AG09319 (cell line): ENCODE measurements around the gene VGF.
"Not testable (repeated sequence)": the region's sequence is repeated elsewhere in the genome, so short reads cannot be mapped to it uniquely, and the experiment has no call there.

Source experiments
- DNase-seq: peaks from one replicate; pipeline ENCODE4 v3.0.0-alpha.2; 2010; ENCODE audit warnings: low read depth; ENCODE audit errors: extremely low read depth
- CTCF ChIP-seq: IDR thresholded peaks from 2 replicates; pipeline ENCODE4 v1.5.1; 2011; ENCODE audit warnings: low read depth, mild to moderate bottlenecking, inconsistent platforms, low read length, moderate library complexity

Gene VGF

GRCh38 chr7:101138213-101138870 is 27.0 kb downstream of the VGF start:
- DNase-seq: peak; percentile 90
- TF ChIP-seq CTCF: peak; percentile 70

DNA sequence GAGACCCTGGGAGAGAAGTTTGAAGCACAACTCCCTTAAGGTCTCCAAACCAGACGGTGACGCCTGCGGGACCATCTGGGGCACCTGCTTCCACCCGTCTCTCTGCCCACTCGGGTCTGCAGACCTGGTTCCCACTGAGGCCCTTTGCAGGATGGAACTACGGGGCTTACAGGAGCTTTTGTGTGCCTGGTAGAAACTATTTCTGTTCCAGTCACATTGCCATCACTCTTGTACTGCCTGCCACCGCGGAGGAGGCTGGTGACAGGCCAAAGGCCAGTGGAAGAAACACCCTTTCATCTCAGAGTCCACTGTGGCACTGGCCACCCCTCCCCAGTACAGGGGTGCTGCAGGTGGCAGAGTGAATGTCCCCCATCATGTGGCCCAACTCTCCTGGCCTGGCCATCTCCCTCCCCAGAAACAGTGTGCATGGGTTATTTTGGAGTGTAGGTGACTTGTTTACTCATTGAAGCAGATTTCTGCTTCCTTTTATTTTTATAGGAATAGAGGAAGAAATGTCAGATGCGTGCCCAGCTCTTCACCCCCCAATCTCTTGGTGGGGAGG is 27.6 kb downstream of the VGF start:
- no peak for DNase-seq
- TF ChIP-seq CTCF: no peak

DNA sequence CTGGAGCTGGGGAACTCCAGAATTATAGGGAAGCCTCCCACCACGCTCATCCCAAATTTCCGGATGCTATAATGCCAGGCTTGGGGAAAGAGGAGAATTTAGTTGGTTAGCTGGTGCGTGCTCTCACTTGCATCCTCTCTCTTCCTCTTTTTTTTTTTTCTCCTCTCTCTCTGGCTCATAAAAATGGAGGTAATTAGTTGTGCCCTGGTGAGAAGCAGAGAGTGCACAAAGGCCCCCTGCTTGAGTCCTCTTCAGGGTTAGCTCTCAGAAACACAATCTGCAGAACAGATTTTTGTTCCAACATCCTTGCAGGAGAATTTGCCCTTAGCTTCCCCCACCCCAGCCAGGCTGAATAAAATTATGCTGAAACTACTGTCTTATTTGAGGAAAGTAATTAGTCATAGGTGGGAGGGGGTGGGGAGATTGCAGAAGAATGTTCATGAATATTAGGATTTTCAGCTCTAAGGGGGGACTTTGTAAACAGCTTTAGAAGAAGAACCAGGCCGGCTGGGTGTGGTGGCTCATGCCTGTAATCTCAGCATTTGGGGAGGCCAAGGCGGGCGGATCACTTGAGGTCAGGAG is 30.9 kb downstream of the VGF start:
- DNase-seq: no peak
- TF ChIP-seq CTCF: no peak

GRCh38 chr7:101133621-101134398 is 31.6 kb downstream of the VGF start:
- DNase-seq: peak; percentile 64
- no peak for TF ChIP-seq CTCF

GRCh38 chr7:101132626-101133600 is 32.5 kb downstream of the VGF start:
- DNase-seq: not testable (repeated sequence)

DNA sequence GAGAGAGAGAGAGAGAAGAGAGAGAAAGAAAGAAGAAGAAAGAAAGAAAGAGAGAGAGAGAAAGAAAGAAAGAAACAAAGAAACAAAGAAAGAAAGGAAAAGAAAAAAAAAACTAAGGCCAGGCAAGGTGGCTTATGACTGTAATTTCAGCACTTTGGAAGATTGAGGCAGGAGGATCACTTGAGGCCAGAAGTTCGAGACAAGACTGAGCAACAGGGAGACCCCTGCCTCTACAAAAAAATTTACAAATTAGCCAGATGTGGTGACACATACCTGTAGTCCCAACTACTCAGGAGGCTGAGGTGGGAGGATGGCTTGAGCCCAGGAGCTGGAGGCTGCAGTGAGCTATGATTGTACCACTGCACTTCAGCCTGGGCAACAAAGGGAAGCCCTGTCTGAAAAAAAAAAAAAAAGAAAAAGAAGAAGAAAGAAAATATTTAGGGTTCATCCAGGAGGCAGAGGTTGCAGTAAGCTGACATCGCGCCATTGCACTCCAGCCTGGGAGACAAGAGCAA is 35.7 kb downstream of the VGF start:
- no peak for TF ChIP-seq CTCF
- DNase-seq: no peak
